ENCODE data around the gene CYTH1. TPM values are rescaled to one million over a fixed set of nuclear protein-coding genes. Genes with fewer than 3 reads are reported as not detected.

CYTH1 gene
- total and polyA plus RNA-seq, 10 donors: 66.9 to 169 (median 131) TPM

DNA sequence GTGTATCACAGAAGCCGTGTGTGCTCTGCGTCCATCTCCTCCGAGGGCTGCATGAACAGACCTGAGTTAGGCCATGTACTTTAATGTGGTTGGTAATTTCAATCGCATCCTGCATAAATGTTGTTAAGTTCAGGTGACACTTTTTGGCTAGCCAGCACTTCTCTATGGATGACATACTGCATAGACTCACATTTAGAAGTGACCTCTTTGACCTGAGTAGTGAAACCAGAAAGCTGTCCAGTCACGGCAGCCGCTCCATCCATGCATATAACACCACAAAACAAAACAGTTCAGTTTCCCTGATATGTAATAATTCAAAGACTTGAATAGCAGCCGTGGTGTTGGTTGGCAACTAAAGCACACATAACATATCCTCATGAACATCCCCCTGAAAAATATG is 94.1 kb downstream of the CYTH1 start:
- Histone ChIP-seq H3K9me3 (no peaks in the 10 kb centered on the region), H3K4me3 (no peak overlapping the region), H3K27ac (no peak overlapping the region), H3K4me1 (no peaks in the 10 kb centered on the region), H3K36me3 (peaks cover 4 to 99% (median 82%) of the 10 kb centered on the region in 6 donors), H3K27me3 (replicated peaks in 1 of 7) (no peaks in the 10 kb centered on the region)
- WGBS, 5 donors: 94 to 97% (median 96%) methylated on average over 7 of the region's 7 CpGs
- no peak for TF ChIP-seq POLR2AphosphoS5 (IDR thresholded peaks at IDR 0.05)
- TF ChIP-seq POLR2A (IDR thresholded peaks at IDR 0.05): no peak
- TF ChIP-seq, protein P1, sequence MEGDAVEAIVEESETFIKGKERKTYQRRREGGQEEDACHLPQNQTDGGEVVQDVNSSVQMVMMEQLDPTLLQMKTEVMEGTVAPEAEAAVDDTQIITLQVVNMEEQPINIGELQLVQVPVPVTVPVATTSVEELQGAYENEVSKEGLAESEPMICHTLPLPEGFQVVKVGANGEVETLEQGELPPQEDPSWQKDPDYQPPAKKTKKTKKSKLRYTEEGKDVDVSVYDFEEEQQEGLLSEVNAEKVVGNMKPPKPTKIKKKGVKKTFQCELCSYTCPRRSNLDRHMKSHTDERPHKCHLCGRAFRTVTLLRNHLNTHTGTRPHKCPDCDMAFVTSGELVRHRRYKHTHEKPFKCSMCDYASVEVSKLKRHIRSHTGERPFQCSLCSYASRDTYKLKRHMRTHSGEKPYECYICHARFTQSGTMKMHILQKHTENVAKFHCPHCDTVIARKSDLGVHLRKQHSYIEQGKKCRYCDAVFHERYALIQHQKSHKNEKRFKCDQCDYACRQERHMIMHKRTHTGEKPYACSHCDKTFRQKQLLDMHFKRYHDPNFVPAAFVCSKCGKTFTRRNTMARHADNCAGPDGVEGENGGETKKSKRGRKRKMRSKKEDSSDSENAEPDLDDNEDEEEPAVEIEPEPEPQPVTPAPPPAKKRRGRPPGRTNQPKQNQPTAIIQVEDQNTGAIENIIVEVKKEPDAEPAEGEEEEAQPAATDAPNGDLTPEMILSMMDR (IDR thresholded peaks at IDR 0.05 in 8 of 11, conservative IDR thresholded peaks at IDR 0.05 in 3 of 11): no peak
- intact Hi-C loops (cut with DNase I; ENCODE audit: low total_unique reads): no loop called here
- no peak for DNase-seq

DNA sequence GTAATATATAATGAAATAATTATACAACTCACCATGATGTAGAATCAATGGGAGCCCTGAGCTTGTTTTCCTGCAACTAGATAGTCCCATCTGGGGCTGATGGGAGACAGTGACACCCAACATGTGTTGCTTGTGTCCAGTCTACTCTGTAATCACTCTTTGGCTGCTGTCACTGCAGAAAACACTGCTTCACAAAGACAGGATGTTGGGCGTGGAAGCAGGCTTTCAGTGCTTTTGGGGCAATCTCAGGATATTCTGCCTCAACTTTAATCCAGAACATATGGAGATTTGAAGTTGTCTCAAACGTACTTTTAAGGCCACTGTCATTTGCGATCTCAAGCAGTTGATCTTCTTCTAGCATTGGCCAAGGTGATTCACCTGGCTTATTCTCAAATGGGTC is 94.9 kb downstream of the CYTH1 start:
- no peaks in the 10 kb centered on the region for H3K27me3 ChIP-seq (replicated peaks in 1 of 7)
- TF ChIP-seq POLR2AphosphoS5 (IDR thresholded peaks at IDR 0.05): no peak
- TF ChIP-seq, protein P1 (IDR thresholded peaks at IDR 0.05 in 8 of 11, conservative IDR thresholded peaks at IDR 0.05 in 3 of 11): no peak
- no peak overlapping the region for H3K4me3 ChIP-seq
- WGBS, 5 donors: 80 to 98% (median 95%) methylated on average over 3 of the region's 3 CpGs
- H3K36me3 ChIP-seq: peaks cover 4 to 99% (median 76%) of the 10 kb centered on the region in 6 donors
- H3K27ac ChIP-seq: no peak overlapping the region
- DNase-seq: no peak
- H3K4me1 ChIP-seq: no peaks in the 10 kb centered on the region
- intact Hi-C loops (cut with DNase I; ENCODE audit: low total_unique reads): no loop called here
- no peaks in the 10 kb centered on the region for H3K9me3 ChIP-seq

DNA sequence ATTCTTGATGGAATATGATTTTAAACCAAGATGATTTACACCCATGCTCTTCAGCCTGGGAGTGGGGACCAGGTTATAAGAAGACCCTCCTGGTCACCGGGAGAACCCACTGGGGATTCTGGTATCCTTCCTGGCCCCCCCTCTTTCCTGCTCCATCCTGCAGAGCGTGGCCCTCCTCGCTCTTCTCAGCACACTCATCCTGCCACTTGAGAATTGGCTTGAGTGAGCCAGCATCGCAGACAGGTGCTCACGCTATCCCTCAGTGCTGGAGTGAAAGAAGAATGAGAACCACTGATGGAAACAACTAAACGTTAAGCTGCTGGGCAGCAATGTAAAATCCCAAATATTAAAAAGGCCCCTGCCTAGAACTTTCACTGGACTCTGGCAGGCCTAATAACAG is 98.0 kb downstream of the CYTH1 start:
- H3K36me3 ChIP-seq: peaks cover 2 to 99% (median 68%) of the 10 kb centered on the region in 6 donors

DNA sequence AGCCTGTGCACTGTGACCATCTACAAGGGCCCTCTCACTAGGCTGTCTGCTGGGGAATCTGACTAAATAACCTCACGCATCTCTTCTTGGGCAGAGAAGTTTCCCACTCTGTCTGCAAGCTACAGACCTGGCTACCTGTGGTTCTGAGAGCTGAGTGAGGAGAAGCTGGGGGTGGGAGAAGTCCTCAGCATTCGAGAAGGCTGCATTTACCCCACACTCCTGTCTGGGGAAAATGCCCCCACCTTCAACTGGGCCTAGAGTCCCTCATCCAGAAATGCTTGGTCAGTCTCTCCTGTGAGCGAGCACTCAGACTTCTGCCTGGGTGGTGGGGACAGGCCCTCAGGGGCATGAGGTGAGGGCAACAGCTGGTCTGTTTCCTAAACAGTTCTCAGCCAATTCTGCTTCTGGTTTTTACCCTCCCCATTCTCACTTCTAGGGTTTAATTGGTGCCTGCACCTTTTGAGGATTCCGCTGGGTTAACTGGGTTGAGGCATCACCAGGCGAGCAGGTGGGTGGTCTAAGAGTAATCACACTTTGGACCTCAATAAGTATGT is 98.6 kb downstream of the CYTH1 start:
- no peak overlapping the region for H3K27ac ChIP-seq
- H3K27me3 ChIP-seq (replicated peaks in 1 of 7): no peaks in the 10 kb centered on the region
- no peaks in the 10 kb centered on the region for H3K4me1 ChIP-seq
- no peak overlapping the region for H3K4me3 ChIP-seq
- 89 to 97% (median 93%) methylated on average over 5 of the region's 5 CpGs for WGBS, 5 donors
- TF ChIP-seq POLR2A (IDR thresholded peaks at IDR 0.05) (no peak), POLR2AphosphoS5 (IDR thresholded peaks at IDR 0.05) (peak in 1 of 3 donors; percentile 5)
- H3K36me3 ChIP-seq: peaks cover 2 to 99% (median 68%) of the 10 kb centered on the region in 6 donors
- DNase-seq: no peak
- H3K9me3 ChIP-seq: no peaks in the 10 kb centered on the region
- intact Hi-C loops (cut with DNase I; ENCODE audit: low total_unique reads): no loop called here

More for the DNA sequence above, 98.0 kb downstream of the CYTH1 start:
- DNase-seq: no peak
- Histone ChIP-seq H3K4me1 (no peaks in the 10 kb centered on the region), H3K27me3 (replicated peaks in 1 of 7) (no peaks in the 10 kb centered on the region), H3K27ac (no peak overlapping the region), H3K9me3 (no peaks in the 10 kb centered on the region), H3K4me3 (no peak overlapping the region)
- 65 to 82% (median 72%) methylated on average over 6 of the region's 6 CpGs for WGBS, 5 donors
- intact Hi-C loops (cut with DNase I; ENCODE audit: low total_unique reads): no loop called here
- TF ChIP-seq POLR2A (IDR thresholded peaks at IDR 0.05) (no peak), POLR2AphosphoS5 (IDR thresholded peaks at IDR 0.05) (no peak)
- TF ChIP-seq, protein P1 (IDR thresholded peaks at IDR 0.05 in 8 of 11, conservative IDR thresholded peaks at IDR 0.05 in 3 of 11): no peak

Measured in spleen (tissue), 11 donors.